K562 (cell line): ENCODE results near the gene C9orf50. TPM values are rescaled to one million over a fixed set of nuclear protein-coding genes. Genes with fewer than 3 reads are reported as not detected.

ENCODE experiments used
- BHLHE40 ChIP-seq: IDR thresholded peaks from 2 replicates; pipeline ENCODE4 v1.6.1; 2011; ENCODE audit warnings: low read length, improper control_type of control experiment
- CBX5 ChIP-seq: IDR thresholded peaks from 2 replicates; pipeline ENCODE4 v1.6.1; 2014; ENCODE audit warnings: low read depth, borderline replicate concordance
- DMBX1 ChIP-seq: fragments of 250-450 bp; sonication (Bioruptor Pico); IDR thresholded peaks from 2 replicates; pipeline ENCODE4 v1.8.0; 2022; ENCODE audit warnings: inconsistent platforms, mild to moderate bottlenecking, moderate library complexity, borderline replicate concordance
- IRF1 ChIP-seq: sonication (generic); formaldehyde crosslinking; IDR thresholded peaks from 2 replicates; pipeline ENCODE4 v1.8.0; 2022; ENCODE audit warnings: missing genetic modification reagents, mild to moderate bottlenecking, borderline replicate concordance
- KLF1 ChIP-seq: fragments of 450-650 bp; IDR thresholded peaks from 2 replicates; pipeline ENCODE4 v1.6.1; 2016; ENCODE audit warnings: missing genetic modification characterization, missing compliant biosample characterization
- KLF16 ChIP-seq: IDR thresholded peaks from 2 replicates; pipeline ENCODE4 v1.6.1; 2016; ENCODE audit warnings: antibody characterized with exemption
- LCOR ChIP-seq: sonication (generic); formaldehyde crosslinking; IDR thresholded peaks from 2 replicates; pipeline ENCODE4 v1.8.0; 2022; ENCODE audit warnings: mild to moderate bottlenecking, missing genetic modification reagents
- MAX ChIP-seq: sonication (generic); formaldehyde crosslinking; IDR thresholded peaks from 2 replicates; pipeline ENCODE4 v1.9.0; 2022; ENCODE audit warnings: mild to moderate bottlenecking, missing genetic modification reagents
- MLLT1 ChIP-seq, 2 experiments: fragments of 450-650 bp; IDR thresholded peaks; 2 replicates each; pipeline ENCODE4 v1.6.1; 2016
- MTA3 ChIP-seq: fragments of 450-650 bp; formaldehyde crosslinking; IDR thresholded peaks from 2 replicates; pipeline ENCODE4 v1.6.1; 2017; ENCODE audit warnings: mild to moderate bottlenecking, borderline replicate concordance
- NFYB ChIP-seq: IDR thresholded peaks from 2 replicates; pipeline ENCODE4 v1.6.1; 2011; ENCODE audit warnings: mild to moderate bottlenecking, moderate library complexity; ENCODE audit not compliant: insufficient read length; ENCODE audit errors: extremely low read depth
- PKNOX1 ChIP-seq: fragments of 450-650 bp; IDR thresholded peaks from 2 replicates; pipeline ENCODE4 v1.6.1; 2016
- TFE3 ChIP-seq: fragments of 450-650 bp; formaldehyde crosslinking; IDR thresholded peaks from 2 replicates; pipeline ENCODE4 v1.4.0; 2020; ENCODE audit warnings: mild to moderate bottlenecking, mixed read lengths
- ZBTB1 ChIP-seq: sonication (generic); formaldehyde crosslinking; IDR thresholded peaks from 2 replicates; pipeline ENCODE4 v1.8.1; 2023; ENCODE audit warnings: missing genetic modification reagents, low read depth, mild to moderate bottlenecking, borderline replicate concordance
- ZNF143 ChIP-seq: sonication (generic); formaldehyde crosslinking; IDR thresholded peaks from 2 replicates; pipeline ENCODE4 v1.9.0; 2022; ENCODE audit warnings: mild to moderate bottlenecking, missing genetic modification reagents
- ZNF592 ChIP-seq: fragments of 450-650 bp; IDR thresholded peaks from 2 replicates; pipeline ENCODE4 v1.6.1; 2017; ENCODE audit warnings: antibody characterized with exemption, mild to moderate bottlenecking
- ZNF655 ChIP-seq: fragments of 250-450 bp; sonication (Bioruptor Pico); IDR thresholded peaks from 2 replicates; pipeline ENCODE4 v1.5.0; 2021
- polyA plus RNA-seq, 8 experiments: library from polyadenylated mRNA; depleted of rRNA in 4 of 8; stranded (reverse) in 5 of 8; unstranded in 3 of 8; fragments of >200 nt; fragmentation: Nextera tagmentation in 2 of 8; fragmentation: Illumina TruSeq in 1 of 8; extraction: Ambion mirVana in 2 of 8; extraction: Trizol in 1 of 8; gene quantifications; 2 replicates each; pipeline versions ENCODE4 v1.2.1 to v1.2.3, GENCODE V29; 2011 to 2014; ENCODE audit warnings: inconsistent platforms in 1 of 8, missing spikeins in 1 of 8
- total RNA-seq, 7 experiments: library from RNA; depleted of rRNA in 6 of 7; stranded (reverse); fragments of >200 nt in 6 of 7; fragmentation: Illumina TruSeq in 2 of 7; extraction: Trizol in 2 of 7; gene quantifications; 2 replicates each; pipeline versions ENCODE4 v1.2.1 to v1.2.3, GENCODE V29; 2011 to 2021; ENCODE audit warnings: low replicate concordance in 1 of 7

C9orf50 gene
- total and polyA plus RNA-seq, 9 of the 15 experiments (the other 6 are each of a cell fraction or from before 2014, with no cell fraction given) = not detected

- TF ChIP-seq MLLT1 (IDR thresholded peaks at IDR 0.05) (peak in 1 of 2 experiments; percentile 65; a peak in 1 of 4 replicates), TFE3 (peak; percentile 99), BHLHE40 (peak; percentile 98), IRF1 (CRISPR knock-in tag) (0 out of 2 replicates have a peak, but pooled peaks have one; percentile 31), NFYB (no peak), KLF1 (tag) (peak; percentile 54), KLF16 (no peak), ZNF592 (0 out of 2 replicates have a peak, but pooled peaks have one; percentile 16), DMBX1 (CRISPR knock-in tag) (0 out of 2 replicates have a peak, but pooled peaks have one; percentile 26), CBX5 (no peak), MTA3 (peak; percentile 71; the same call in 1 of the 2 replicates), PKNOX1 (0 out of 2 replicates have a peak, but pooled peaks have one; percentile 29), LCOR (0 out of 2 replicates have a peak, but pooled peaks have one; percentile 79), ZNF655 (CRISPR knock-in tag) (no peak), ZBTB1 (peak; percentile 89), ZNF143 (CRISPR knock-in tag) (no peak), MAX (peak; percentile 99)
These were observed 5.3 kb upstream of the C9orf50 start, which contains the start of gene NTMT1 (continued) for GRCh38 chr9:129626079-129626624.
